Astrocyte (in vitro differentiated cells and primary cell): ENCODE data around the gene FILIP1L. TPM values are rescaled to one million over a fixed set of nuclear protein-coding genes. Genes with fewer than 3 reads are reported as not detected.

Experiments
- DNase-seq: peaks from one replicate; pipeline ENCODE4 v3.0.0-alpha.2; 2010; ENCODE audit warnings: low read depth
- FAIRE-seq: peaks from 2 replicates; lab custom pipeline; 2011; peaks lifted over from hg19 to GRCh38; lab: Jason Lieb, UNC
- H2AFZ ChIP-seq: 2 replicates; pipeline ENCODE4 v1.6.0; 2012; ENCODE audit warnings: low read depth, low read length, inconsistent platforms
- H3K27ac ChIP-seq: 2 replicates; pipeline ENCODE4 v1.5.1; 2011; ENCODE audit warnings: low read depth, low read length, inconsistent platforms
- H3K27me3 ChIP-seq: 2 replicates; pipeline ENCODE4 v1.6.0; 2011; ENCODE audit warnings: low read length, inconsistent platforms; ENCODE audit not compliant: insufficient read depth
- H3K36me3 ChIP-seq: 2 replicates; pipeline ENCODE4 v1.5.1; 2011; ENCODE audit warnings: low read length, inconsistent platforms; ENCODE audit not compliant: insufficient read depth
- H3K4me1 ChIP-seq: 2 replicates; pipeline ENCODE4 v1.5.1; 2011; ENCODE audit warnings: low read length, inconsistent platforms; ENCODE audit not compliant: insufficient read depth
- H3K4me2 ChIP-seq: 2 replicates; pipeline ENCODE4 v1.6.0; 2012; ENCODE audit warnings: low read length, inconsistent platforms
- H3K4me3 ChIP-seq: 2 replicates; pipeline ENCODE4 v1.5.1; 2011; ENCODE audit warnings: low read depth, mild to moderate bottlenecking, low read length, inconsistent platforms; ENCODE audit not compliant: insufficient read depth
- H3K79me2 ChIP-seq: 2 replicates; pipeline ENCODE4 v1.6.0; 2012; ENCODE audit warnings: mild to moderate bottlenecking, low read length, inconsistent platforms; ENCODE audit not compliant: insufficient read depth
- H3K9ac ChIP-seq: 2 replicates; pipeline ENCODE4 v1.6.0; 2012; ENCODE audit warnings: mild to moderate bottlenecking, low read length, inconsistent platforms
- H3K9me3 ChIP-seq: 2 replicates; pipeline ENCODE4 v1.5.1; 2012; ENCODE audit warnings: low read depth, mild to moderate bottlenecking, low read length, inconsistent platforms; ENCODE audit not compliant: insufficient read depth
- H4K20me1 ChIP-seq: 2 replicates; pipeline ENCODE4 v1.6.0; 2012; ENCODE audit warnings: low read length, inconsistent platforms; ENCODE audit not compliant: insufficient read depth
- H3K27ac Mint-ChIP-seq: one replicate; pipeline ENCODE4 v1.8.0; 2021; ENCODE audit warnings: mild to moderate bottlenecking, mixed read lengths; ENCODE audit not compliant: unreplicated experiment
- H3K27me3 Mint-ChIP-seq: one replicate; pipeline ENCODE4 v1.8.0; 2021; ENCODE audit warnings: low read depth, mixed read lengths; ENCODE audit not compliant: unreplicated experiment
- H3K36me3 Mint-ChIP-seq: one replicate; pipeline ENCODE4 v1.8.0; 2021; ENCODE audit warnings: low read depth, mixed read lengths; ENCODE audit not compliant: unreplicated experiment
- H3K4me1 Mint-ChIP-seq: one replicate; pipeline ENCODE4 v1.8.0; 2021; ENCODE audit warnings: low read depth, mixed read lengths; ENCODE audit not compliant: unreplicated experiment
- H3K4me3 Mint-ChIP-seq: one replicate; pipeline ENCODE4 v1.8.0; 2021; ENCODE audit warnings: mild to moderate bottlenecking, moderate library complexity, mixed read lengths; ENCODE audit not compliant: unreplicated experiment
- H3K9me3 Mint-ChIP-seq: one replicate; pipeline ENCODE4 v1.8.0; 2021; ENCODE audit warnings: mild to moderate bottlenecking, mixed read lengths; ENCODE audit not compliant: unreplicated experiment
- CTCF ChIP-seq: IDR thresholded peaks from 2 replicates; pipeline ENCODE4 v1.5.1; 2011; ENCODE audit warnings: low read depth, mild to moderate bottlenecking, inconsistent platforms, low read length, moderate library complexity; ENCODE audit not compliant: insufficient read depth
- EZH2 ChIP-seq: IDR thresholded peaks from 2 replicates; pipeline ENCODE4 v1.6.1; 2012; ENCODE audit warnings: mild to moderate bottlenecking, low read length, inconsistent platforms; ENCODE audit not compliant: insufficient read depth
- total RNA-seq: library from RNA; stranded (reverse); gene quantifications from 2 replicates; pipeline ENCODE4 v1.2.1, GENCODE V29; 2021

Gene FILIP1L
- total RNA-seq, 1 donor from 2014 or later = 209 TPM

GRCh38 chr3:99980606-99981005, 133.7 kb downstream of the FILIP1L start:
- H3K36me3 ChIP-seq = no peaks in the 10 kb centered on the region
- H3K4me3 ChIP-seq = no peak overlapping the region
- H3K27ac Mint-ChIP-seq = no peak overlapping the region
- H2AFZ ChIP-seq = no peak overlapping the region
- no peaks in the 10 kb centered on the region for H3K36me3 Mint-ChIP-seq
- no peaks in the 10 kb centered on the region for H3K27me3 Mint-ChIP-seq
- H3K79me2 ChIP-seq = no peaks in the 10 kb centered on the region
- no peak overlapping the region for H3K27ac ChIP-seq
- H3K4me2 ChIP-seq = no peak overlapping the region
- no peaks in the 10 kb centered on the region for H3K9me3 ChIP-seq
- H3K4me1 ChIP-seq = no peaks in the 10 kb centered on the region
- H3K4me3 Mint-ChIP-seq = no peak overlapping the region
- H3K27me3 ChIP-seq = no peaks in the 10 kb centered on the region
- no peak overlapping the region for H3K9ac ChIP-seq
- no peaks in the 10 kb centered on the region for H3K9me3 Mint-ChIP-seq
- H3K4me1 Mint-ChIP-seq = peaks cover 2% of the 10 kb centered on the region
- DNase-seq (no peak), FAIRE-seq (no peak)
- no peaks in the 10 kb centered on the region for H4K20me1 ChIP-seq
- TF ChIP-seq EZH2 = no peak
- no peak for TF ChIP-seq CTCF

DNA sequence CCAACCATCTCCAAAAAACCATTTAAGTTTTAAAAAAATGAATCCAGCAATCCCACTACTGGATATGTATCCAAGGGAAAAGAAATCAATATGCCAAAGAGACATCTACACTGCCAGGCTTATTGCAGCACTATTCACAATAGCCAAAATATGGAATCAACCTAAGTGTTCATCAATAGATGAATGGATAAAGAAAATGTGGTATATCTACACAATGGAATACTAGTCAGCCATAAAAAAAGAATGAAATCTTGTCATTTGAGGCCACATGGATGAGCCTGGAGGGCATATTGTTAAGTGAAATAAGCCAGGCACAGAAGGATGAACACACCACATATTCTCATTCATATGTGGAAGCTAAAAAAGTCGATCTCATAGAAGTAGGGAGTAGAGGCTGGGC, 136.1 kb downstream of the FILIP1L start:
- Histone ChIP-seq H3K27ac (no peak overlapping the region), H2AFZ (no peak overlapping the region), H3K36me3 (no peaks in the 10 kb centered on the region), H3K9ac (no peak overlapping the region), H4K20me1 (no peaks in the 10 kb centered on the region), H3K79me2 (no peaks in the 10 kb centered on the region), H3K4me1 (no peaks in the 10 kb centered on the region), H3K9me3 (no peaks in the 10 kb centered on the region), H3K4me3 (no peak overlapping the region), H3K27me3 (no peaks in the 10 kb centered on the region), H3K4me2 (no peak overlapping the region)
- Mint-ChIP-seq H3K27ac (no peak overlapping the region), H3K4me1 (peaks cover 2% of the 10 kb centered on the region), H3K9me3 (no peaks in the 10 kb centered on the region), H3K36me3 (no peaks in the 10 kb centered on the region), H3K4me3 (no peak overlapping the region), H3K27me3 (no peaks in the 10 kb centered on the region)
- no peak for FAIRE-seq
- TF ChIP-seq EZH2 = no peak
- TF ChIP-seq CTCF = no peak
- no peak for DNase-seq

DNA sequence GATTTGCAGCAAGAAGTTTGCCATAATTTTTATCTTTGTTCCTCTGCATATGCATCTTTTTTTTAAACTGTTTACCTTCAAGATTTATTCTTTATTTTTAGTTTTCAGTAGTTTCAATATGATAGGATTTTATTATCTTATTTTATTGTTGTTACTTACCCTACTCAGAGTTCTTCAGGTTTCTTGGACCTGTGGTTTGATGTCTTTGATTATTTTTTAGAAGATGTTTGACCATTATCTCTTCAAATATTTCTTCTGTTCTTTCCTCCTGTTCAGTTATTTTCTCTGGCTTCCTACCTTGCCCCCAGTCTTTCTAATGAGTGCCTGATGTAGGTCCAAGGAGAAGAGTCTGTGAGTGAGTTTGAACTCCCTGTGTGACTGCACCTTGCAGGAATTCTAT, 137.7 kb downstream of the FILIP1L start:
- H3K27ac ChIP-seq = no peak overlapping the region
- H3K4me1 Mint-ChIP-seq = peaks cover 2% of the 10 kb centered on the region
- no peak for DNase-seq
- H3K27me3 Mint-ChIP-seq = no peaks in the 10 kb centered on the region
- no peaks in the 10 kb centered on the region for H3K27me3 ChIP-seq
- H4K20me1 ChIP-seq = no peaks in the 10 kb centered on the region
- H2AFZ ChIP-seq = no peak overlapping the region
- H3K36me3 Mint-ChIP-seq = no peaks in the 10 kb centered on the region
- H3K36me3 ChIP-seq = no peaks in the 10 kb centered on the region
- no peaks in the 10 kb centered on the region for H3K4me1 ChIP-seq
- no peaks in the 10 kb centered on the region for H3K9me3 ChIP-seq
- no peak overlapping the region for H3K4me3 ChIP-seq
- no peak overlapping the region for H3K4me3 Mint-ChIP-seq
- no peak overlapping the region for H3K9ac ChIP-seq
- H3K4me2 ChIP-seq = no peak overlapping the region
- no peaks in the 10 kb centered on the region for H3K79me2 ChIP-seq
- no peaks in the 10 kb centered on the region for H3K9me3 Mint-ChIP-seq
- FAIRE-seq = no peak
- H3K27ac Mint-ChIP-seq = no peak overlapping the region
- no peak for TF ChIP-seq EZH2
- TF ChIP-seq CTCF = no peak
